Stomach (tissue), 4 donors: ENCODE measurements around the gene DPP7.

Experiments used
- POLR2AphosphoS5 ChIP-seq, 3 donors: sonication (generic); formaldehyde crosslinking; IDR thresholded peaks; one replicate each; pipeline ENCODE4 v1.6.1; 2016; ENCODE audit warnings: antibody characterized with exemption in 3 of 3
- TF ChIP-seq, protein P1 (sequence below), 7 experiments: fragments of 450-650 bp in 4 of 7; fragments of 200-600 bp in 3 of 7; sonication (generic) in 3 of 7; IDR thresholded peaks; one replicate each; pipeline ENCODE4 v1.5.1; 2016 to 2019; ENCODE audit warnings: antibody characterized with exemption in 7 of 7, control low read depth in 2 of 7, mild to moderate bottlenecking in 1 of 7

DNA sequence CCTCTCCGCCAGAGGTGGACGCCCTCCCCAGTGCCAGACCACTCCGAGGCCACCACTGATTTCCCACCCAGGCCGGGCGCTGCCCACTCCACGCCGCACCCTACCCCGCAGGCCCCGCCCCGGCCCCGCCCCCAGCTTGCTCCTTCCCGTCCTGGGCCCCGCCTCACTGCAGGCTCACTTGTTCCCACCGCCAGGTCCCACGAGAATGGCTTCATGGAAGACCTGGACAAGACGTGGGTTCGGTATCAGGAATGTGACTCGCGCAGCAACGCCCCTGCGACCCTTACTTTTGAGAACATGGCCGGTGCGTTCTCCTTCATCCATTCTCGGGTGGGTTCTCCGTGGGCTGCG is 48.8 kb upstream of the DPP7 start:
- TF ChIP-seq, protein P1, sequence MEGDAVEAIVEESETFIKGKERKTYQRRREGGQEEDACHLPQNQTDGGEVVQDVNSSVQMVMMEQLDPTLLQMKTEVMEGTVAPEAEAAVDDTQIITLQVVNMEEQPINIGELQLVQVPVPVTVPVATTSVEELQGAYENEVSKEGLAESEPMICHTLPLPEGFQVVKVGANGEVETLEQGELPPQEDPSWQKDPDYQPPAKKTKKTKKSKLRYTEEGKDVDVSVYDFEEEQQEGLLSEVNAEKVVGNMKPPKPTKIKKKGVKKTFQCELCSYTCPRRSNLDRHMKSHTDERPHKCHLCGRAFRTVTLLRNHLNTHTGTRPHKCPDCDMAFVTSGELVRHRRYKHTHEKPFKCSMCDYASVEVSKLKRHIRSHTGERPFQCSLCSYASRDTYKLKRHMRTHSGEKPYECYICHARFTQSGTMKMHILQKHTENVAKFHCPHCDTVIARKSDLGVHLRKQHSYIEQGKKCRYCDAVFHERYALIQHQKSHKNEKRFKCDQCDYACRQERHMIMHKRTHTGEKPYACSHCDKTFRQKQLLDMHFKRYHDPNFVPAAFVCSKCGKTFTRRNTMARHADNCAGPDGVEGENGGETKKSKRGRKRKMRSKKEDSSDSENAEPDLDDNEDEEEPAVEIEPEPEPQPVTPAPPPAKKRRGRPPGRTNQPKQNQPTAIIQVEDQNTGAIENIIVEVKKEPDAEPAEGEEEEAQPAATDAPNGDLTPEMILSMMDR (IDR thresholded peaks at IDR 0.05), result no peak
- TF ChIP-seq POLR2AphosphoS5 (IDR thresholded peaks at IDR 0.05), result no peak
